ENCODE results near the gene ATP7B. TPM values are rescaled to one million over a fixed set of nuclear protein-coding genes. Genes with fewer than 3 reads are reported as not detected.

The ATP7B gene
- total RNA-seq, 1 donor from 2014 or later: 18.3 TPM

DNA sequence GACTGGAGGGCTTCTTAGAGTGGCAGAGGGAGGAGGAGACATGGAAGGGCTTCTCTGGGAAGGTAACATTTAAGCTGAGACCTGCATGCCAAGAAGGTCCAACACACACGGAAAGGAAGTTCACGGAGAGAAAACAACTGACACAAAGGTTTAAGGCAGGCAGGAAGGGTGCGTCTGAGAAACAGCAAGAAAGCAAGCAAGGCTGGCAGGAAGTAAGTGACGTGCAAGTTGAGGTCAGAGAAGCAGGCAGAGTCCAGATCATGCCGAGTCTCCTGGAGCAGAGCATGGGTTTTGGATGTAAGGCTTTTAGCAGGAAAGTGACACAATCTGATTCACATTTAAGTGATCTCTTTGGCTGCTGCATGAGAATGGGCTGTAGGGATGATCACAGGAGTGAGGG lies 60.5 kb downstream of the ATP7B start:
- DNase-seq (ENCODE audit: low spot score): no peak

DNA sequence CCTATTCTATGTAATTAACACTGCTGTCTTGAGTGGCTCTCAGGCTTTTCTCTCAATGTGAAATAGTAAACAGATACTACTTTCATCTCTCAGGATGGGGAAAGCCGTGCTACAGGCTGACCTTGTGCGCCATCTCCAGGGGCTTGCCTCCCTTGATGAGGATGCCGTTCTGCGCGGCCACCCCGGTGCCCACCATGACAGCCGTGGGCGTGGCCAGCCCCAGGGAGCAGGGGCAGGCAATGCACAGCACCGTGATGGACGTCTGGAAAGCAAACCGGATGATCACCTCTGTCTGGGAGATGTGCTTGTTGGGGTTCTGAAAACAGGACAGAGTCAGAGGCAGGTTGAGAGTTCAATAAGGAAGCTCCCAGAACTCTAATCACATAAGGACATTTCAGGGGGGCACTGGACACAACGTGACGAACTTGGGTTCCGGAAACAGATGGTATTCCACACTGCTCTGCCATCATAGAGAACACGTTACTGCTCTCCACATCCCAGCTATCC lies 65.0 kb downstream of the ATP7B start:
- DNase-seq (ENCODE audit: low spot score): no peak

DNA sequence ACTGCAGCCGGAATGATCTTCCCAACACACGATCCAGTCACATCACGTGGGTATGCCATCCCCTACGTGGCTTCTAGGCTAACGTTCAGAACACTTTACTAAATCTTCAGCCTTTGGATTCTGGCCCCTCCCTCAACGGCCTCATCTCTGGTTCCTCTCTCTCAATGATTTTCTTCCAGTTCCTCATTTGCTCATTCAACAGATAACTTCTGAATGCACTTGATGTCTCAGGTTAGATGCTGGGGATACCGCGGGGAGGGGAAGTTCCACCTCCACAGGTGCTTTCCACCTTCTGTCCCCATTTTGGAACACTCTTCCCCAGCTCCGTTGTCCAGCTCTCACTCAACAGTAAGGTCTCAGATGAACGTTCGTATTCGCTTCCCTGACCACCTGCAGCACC lies 66.1 kb downstream of the ATP7B start:
- DNase-seq (ENCODE audit: low spot score): no peak

DNA sequence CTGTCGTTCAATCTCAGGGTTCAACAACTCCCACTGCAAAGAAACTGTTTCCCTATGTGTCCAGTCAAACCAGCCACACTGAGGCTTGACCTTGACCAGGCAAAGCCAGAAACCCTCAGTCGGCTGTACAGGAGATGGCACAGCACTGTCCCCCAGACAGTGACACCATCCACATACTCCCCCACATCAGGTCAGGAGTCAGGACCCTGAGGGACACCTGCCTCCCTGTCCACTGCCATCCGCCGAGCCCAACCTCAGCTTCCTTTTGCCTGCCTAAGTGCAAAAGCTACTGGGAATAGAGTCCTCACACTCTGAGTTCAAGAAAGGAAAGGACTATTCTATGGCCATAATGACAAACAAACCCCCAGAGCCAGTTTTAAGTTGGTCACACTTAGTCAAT lies 66.8 kb downstream of the ATP7B start:
- DNase-seq (ENCODE audit: low spot score): no peak

DNA sequence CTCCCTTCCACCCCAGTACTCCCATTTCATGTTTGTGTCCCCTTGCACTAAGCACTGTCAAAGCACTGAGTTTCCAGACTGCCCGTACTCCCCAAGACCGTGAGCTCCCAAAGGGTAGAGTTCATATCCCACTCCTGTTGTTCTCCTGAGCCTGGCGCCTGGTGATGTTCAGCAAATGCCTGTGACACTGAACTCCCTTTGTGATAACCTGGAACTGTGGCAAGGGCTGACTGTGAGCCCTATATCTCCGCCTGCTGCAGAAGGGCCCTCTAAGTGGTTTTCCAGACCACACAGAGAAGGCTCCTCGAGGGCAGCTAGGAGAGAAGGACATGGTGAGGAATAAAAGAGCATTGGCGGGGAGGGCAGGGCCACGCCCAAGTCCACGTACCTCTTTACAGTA lies 67.5 kb downstream of the ATP7B start:
- no peak for DNase-seq (ENCODE audit: low spot score)

- DNase-seq (ENCODE audit: low spot score): no peak
Observed at GRCh38 chr13:51942189-51942588, 69.1 kb downstream of the ATP7B start.

GRCh38 chr13:51938454-51938853 lies 72.8 kb downstream of the ATP7B start:
- peak; percentile 52 for DNase-seq (ENCODE audit: low spot score)

GRCh38 chr13:51937320-51938290 lies 73.6 kb downstream of the ATP7B start:
- no peak for DNase-seq (ENCODE audit: low spot score)

GRCh38 chr13:51935326-51936171 lies 75.7 kb downstream of the ATP7B start:
- no peak for DNase-seq (ENCODE audit: low spot score)

DNA sequence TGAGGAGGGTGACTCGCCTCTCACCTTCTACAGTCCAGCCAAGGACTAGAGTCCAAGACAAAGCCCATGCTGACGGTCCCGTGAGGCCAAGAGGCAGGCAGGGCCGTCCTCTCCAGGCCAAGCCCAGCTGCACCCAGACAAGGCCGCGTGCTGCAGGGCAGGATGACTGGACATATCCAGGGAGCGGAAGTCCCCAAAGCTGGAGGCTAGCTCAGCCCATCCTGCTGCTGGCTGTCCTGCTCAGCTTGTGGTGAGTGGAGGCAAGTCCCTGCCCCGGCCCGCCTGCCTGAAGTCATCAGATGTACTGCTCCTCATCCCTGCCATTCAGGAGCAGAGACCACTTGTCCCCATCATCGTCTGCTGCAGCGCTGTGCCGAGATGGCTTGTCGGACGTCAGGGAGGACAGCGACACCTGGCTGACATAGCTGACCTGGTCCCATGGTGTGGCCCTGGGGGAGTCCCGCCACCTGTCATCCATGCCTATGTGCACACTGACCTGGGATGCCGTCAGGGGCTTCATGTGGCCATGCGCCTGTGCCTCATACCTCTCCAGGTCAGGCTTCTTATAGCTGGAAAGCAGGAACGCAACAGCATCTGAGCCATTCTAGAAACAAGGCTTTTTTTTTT lies 76.7 kb downstream of the ATP7B start:
- no peak for DNase-seq (ENCODE audit: low spot score)

DNA sequence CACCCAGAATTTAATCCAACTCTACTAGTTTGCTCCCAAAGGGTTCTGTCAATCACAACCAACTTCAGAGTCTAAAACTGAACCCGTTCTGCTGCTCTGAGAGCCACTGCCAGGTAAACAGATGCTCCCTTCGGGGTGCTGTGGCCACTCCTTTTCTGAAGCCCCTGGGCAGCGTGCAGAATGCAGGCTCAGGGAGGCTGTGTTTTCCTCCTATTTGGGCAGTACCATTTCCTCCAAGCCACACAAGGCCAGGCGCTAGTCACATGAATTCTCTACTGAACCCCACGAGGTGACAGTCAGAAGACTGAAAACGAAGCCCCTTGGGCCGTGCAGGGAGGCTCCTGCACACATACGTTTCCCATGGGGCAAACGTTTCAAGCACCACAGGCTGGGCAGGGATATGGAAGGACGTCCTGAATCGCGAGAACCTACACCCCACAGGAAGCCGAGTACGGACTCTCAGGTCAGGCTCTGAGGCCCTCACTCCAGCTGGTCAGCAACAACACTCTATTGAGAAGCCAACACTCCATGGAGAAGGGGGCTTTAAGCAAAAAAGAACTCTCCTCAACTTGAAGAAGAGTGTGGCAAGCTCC lies 77.7 kb downstream of the ATP7B start:
- no peak for DNase-seq (ENCODE audit: low spot score)

- no peak for DNase-seq (ENCODE audit: low spot score)
Observed at GRCh38 chr13:51932231-51932630, 79.0 kb downstream of the ATP7B start.

- no peak for DNase-seq (ENCODE audit: low spot score)
Observed at GRCh38 chr13:51931606-51932005, 79.6 kb downstream of the ATP7B start.

DNA sequence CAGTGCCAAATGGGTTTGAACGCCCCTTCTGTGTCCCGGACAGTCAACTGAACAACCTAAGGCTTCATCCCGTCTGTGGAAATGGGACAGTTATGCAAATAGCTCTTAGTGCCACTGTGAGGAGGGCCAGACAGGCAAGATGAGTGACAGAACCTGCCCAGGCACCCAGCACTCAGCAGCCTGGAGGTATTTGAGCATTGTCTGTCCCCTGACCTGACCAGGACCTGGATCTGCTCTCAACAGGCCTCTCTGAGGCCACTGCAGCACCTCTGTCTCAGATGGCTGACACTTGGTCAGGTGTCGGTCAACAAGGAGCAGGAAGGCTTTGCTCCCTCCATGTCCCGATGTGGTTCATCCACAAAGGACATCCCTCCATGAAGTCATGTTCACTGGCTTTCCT lies 81.6 kb downstream of the ATP7B start:
- no peak for DNase-seq (ENCODE audit: low spot score)

DNA sequence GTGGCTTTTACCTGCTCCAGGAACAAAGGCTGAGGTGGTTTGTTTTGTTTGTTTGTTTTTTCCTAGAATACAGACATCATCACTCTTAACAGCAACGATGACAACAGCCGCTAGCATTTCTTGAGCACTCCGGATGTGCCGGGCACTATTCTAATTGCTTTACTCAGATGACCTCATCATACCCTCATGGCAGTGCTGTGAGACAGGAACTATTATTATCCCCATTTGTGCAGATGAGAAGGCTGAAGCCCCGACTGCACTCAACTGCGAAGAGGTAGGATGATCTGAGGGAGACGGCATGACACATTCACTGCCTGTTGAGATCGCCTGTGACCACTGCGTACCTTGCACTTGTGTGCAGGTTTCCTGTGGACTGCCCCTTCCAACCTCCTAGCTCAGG lies 83.0 kb downstream of the ATP7B start:
- DNase-seq (ENCODE audit: low spot score): no peak

GRCh38 chr13:51927129-51927528 lies 84.1 kb downstream of the ATP7B start:
- DNase-seq (ENCODE audit: low spot score): no peak

DNA sequence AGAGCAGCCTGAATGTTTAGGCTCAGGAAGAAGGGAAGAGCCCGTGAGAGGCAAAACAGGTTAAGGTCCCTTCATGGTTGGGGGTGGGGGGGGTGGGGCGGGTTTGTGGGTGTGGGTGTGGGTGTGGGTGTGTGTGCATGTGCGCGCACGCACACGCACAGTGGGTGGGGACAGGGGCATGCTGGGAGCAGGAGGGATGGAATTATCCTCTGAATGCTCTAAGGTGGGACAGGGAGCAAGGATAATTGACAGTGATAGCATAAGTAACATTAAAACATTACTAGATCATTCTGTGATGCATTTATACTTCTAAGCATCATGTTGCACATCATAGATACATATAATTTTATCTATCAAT lies 84.7 kb downstream of the ATP7B start:
- no peak for DNase-seq (ENCODE audit: low spot score)

DNA sequence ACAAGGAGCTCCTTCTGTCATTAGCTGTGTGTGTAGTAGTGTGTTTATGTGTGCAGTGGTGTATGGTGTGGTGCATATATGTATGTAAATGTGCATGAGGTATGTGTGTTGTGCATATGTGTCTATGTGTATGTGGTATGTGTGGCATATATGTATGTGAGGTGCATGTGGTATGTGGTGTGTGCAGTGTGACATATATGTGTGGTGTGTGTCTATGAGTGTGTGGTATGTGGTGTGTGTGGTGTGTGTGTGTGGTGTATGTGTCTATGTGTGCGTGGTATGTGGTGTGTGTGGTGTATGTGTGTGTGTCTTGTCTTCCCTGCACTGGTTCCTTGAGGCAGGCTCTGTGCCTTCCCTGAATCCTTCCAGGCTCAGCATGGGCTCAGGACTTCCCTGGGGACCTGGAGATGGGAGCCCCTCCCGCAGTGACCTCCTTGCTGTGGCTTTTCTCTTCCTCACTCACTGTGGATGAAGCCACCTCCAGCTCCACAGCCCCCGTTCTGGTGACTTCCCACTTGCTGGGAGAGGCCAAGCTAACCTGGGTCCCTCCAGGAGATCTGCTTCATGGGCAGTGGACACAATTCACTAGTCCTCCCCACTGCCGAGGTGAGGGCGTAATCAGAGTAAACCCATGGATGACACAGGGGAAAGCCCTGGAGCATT lies 85.3 kb downstream of the ATP7B start:
- no peak for DNase-seq (ENCODE audit: low spot score)

- no peak for DNase-seq (ENCODE audit: low spot score)
Observed at GRCh38 chr13:51924756-51925544, 86.3 kb downstream of the ATP7B start.

DNA sequence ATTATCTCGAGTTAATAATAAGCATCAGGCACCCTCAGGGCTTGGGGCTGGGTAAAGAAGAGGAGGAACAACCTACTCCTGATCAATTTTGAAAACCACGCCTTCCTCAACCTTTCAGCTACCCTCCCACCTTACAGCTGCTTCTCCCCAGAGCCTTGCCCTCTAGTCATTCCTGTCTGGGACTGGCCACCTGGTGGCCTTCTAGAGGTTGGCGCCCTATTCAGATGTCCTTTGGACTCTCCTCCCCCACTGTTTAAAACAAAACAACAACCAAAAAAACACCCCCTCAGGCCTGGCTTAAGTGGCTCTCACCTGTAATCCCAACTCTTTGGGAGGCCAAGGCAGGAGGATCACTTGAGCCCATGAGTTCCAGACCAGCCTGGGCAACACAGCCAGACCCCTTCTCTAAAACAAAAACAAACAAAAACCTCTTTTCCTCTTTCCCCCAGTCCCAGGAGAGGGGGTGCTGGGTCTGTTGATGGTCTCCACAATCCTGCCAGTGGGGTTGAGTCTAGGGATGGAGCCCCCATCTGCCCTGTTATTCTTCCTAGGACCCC lies 87.2 kb downstream of the ATP7B start:
- no peak for DNase-seq (ENCODE audit: low spot score)

Data from umbilical cord (tissue), 2 donors.